MM.1S (cell line): Measurements from ENCODE around the gene SLIT1.

ENCODE experiments used
- DNase-seq: peaks from one replicate; pipeline ENCODE4 v3.0.0-alpha.2; 2015
- H2AFZ ChIP-seq: fragments of 300-600 bp; sonication (generic); 2 replicates; pipeline ENCODE4 v1.6.0; 2016; ENCODE audit warnings: antibody characterized with exemption, low read length
- H3F3A ChIP-seq: fragments of 300-600 bp; sonication (generic); 2 replicates; pipeline ENCODE4 v1.6.1; 2016; ENCODE audit warnings: mild to moderate bottlenecking, antibody characterized with exemption, low read length, moderate library complexity, mixed read lengths; ENCODE audit not compliant: insufficient read depth
- H3K27ac ChIP-seq: fragments of 300-600 bp; sonication (generic); 2 replicates; pipeline ENCODE4 v1.5.1; 2016; ENCODE audit warnings: mild to moderate bottlenecking, low read length
- H3K27me3 ChIP-seq: fragments of 300-600 bp; sonication (generic); replicated peaks from 2 replicates; pipeline ENCODE4 v1.6.0; 2016; ENCODE audit warnings: low read length; ENCODE audit not compliant: insufficient read depth
- H3K36me3 ChIP-seq: fragments of 300-600 bp; sonication (generic); replicated peaks from 2 replicates; pipeline ENCODE4 v1.6.1; 2016; ENCODE audit warnings: mild to moderate bottlenecking, low read length, mixed read lengths; ENCODE audit not compliant: insufficient read depth
- H3K4me1 ChIP-seq: fragments of 300-600 bp; sonication (generic); 2 replicates; pipeline ENCODE4 v1.6.1; 2016; ENCODE audit warnings: low read length, mixed read lengths
- H3K4me2 ChIP-seq: fragments of 300-600 bp; sonication (generic); 2 replicates; pipeline ENCODE4 v1.6.0; 2016; ENCODE audit warnings: low read depth, low read length
- H3K4me3 ChIP-seq: fragments of 300-600 bp; sonication (generic); 2 replicates; pipeline ENCODE4 v1.5.1; 2016; ENCODE audit warnings: low read length, mixed read lengths
- H3K79me2 ChIP-seq: fragments of 300-600 bp; sonication (generic); 2 replicates; pipeline ENCODE4 v1.6.1; 2016; ENCODE audit warnings: mixed run types, low read length, mixed read lengths
- H3K9ac ChIP-seq: fragments of 300-600 bp; sonication (generic); 2 replicates; pipeline ENCODE4 v1.6.1; 2016; ENCODE audit warnings: low read length, mixed read lengths
- H3K9me2 ChIP-seq: fragments of 300-600 bp; sonication (generic); replicated peaks from 2 replicates; pipeline ENCODE4 v1.6.1; 2016; ENCODE audit warnings: mild to moderate bottlenecking, low read length, mixed read lengths; ENCODE audit not compliant: insufficient read depth
- H3K9me3 ChIP-seq: fragments of 300-600 bp; sonication (generic); replicated peaks from 2 replicates; pipeline ENCODE4 v1.6.1; 2016; ENCODE audit warnings: mild to moderate bottlenecking, low read length, mixed read lengths; ENCODE audit not compliant: insufficient read depth
- H4K20me1 ChIP-seq: fragments of 300-600 bp; sonication (generic); 2 replicates; pipeline ENCODE4 v1.6.1; 2016; ENCODE audit warnings: mild to moderate bottlenecking, low read length, moderate library complexity, mixed read lengths; ENCODE audit not compliant: insufficient read depth
- EZH2 ChIP-seq: fragments of 300-600 bp; sonication (generic); optimal IDR thresholded peaks from 2 replicates; pipeline ENCODE3; 2017; ENCODE audit warnings: low read depth, mild to moderate bottlenecking, antibody characterized with exemption, low read length, mixed read lengths
- EZH2phosphoT487 ChIP-seq: fragments of 300-600 bp; sonication (generic); IDR thresholded peaks from 2 replicates; pipeline ENCODE4 v1.6.1; 2018; ENCODE audit warnings: antibody characterized with exemption, low read length
- TF ChIP-seq, protein P1 (sequence below): fragments of 300-600 bp; sonication (generic); IDR thresholded peaks from 2 replicates; pipeline ENCODE4 v1.5.1; 2016; ENCODE audit warnings: antibody characterized with exemption, low read length, mixed read lengths

Gene SLIT1

DNA sequence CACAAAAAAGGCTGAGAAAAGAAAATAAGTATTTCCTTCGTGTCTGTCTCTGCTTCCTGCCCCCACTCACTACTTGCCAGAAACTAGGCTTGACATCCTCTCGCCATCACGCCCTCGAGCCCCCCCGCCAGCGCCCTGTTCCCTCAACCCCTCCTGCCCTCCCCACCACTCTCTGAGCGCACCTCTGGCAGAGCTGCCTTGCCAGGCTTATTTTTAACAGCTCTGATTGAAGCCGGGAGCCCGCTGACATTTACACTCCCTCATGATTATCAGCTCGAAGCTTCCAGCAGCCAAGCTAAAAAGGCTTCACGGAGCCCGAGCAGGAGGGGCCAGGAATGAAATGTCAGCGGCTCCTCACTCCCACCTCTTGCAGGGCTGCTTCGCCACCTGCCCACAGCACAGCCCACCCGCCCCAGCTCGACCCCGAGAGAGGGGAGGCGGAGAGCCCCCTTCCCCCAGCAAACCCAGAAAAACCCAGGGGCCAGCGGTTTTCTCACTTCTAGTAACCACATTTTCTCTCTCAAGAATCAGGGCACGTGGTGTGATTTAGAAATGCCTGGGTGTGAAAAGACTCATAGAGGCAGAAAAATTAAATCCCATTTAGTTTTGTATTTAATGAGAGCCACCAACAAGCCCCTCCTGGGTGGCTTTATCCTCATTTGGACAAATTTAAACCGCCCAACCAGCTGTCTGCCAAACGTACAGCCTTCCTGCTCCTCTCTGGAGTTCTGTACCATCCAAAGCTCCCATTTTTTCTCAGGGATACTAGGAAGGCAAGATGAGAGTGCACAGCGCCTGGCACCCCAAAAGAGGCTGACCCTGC lies 89.3 kb downstream of the SLIT1 start:
- H3K79me2 ChIP-seq: no peaks in the 10 kb centered on the region
- TF ChIP-seq EZH2phosphoT487 (no peak), EZH2 (no peak)
- TF ChIP-seq, protein P1, sequence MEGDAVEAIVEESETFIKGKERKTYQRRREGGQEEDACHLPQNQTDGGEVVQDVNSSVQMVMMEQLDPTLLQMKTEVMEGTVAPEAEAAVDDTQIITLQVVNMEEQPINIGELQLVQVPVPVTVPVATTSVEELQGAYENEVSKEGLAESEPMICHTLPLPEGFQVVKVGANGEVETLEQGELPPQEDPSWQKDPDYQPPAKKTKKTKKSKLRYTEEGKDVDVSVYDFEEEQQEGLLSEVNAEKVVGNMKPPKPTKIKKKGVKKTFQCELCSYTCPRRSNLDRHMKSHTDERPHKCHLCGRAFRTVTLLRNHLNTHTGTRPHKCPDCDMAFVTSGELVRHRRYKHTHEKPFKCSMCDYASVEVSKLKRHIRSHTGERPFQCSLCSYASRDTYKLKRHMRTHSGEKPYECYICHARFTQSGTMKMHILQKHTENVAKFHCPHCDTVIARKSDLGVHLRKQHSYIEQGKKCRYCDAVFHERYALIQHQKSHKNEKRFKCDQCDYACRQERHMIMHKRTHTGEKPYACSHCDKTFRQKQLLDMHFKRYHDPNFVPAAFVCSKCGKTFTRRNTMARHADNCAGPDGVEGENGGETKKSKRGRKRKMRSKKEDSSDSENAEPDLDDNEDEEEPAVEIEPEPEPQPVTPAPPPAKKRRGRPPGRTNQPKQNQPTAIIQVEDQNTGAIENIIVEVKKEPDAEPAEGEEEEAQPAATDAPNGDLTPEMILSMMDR: no peak
- no peaks in the 10 kb centered on the region for H3K9me3 ChIP-seq
- no peak overlapping the region for H3K27ac ChIP-seq
- no peak overlapping the region for H2AFZ ChIP-seq
- no peaks in the 10 kb centered on the region for H3K36me3 ChIP-seq
- H4K20me1 ChIP-seq: no peaks in the 10 kb centered on the region
- no peaks in the 10 kb centered on the region for H3F3A ChIP-seq
- H3K4me3 ChIP-seq: no peak overlapping the region
- no peak overlapping the region for H3K9ac ChIP-seq
- no peak overlapping the region for H3K4me2 ChIP-seq
- no peaks in the 10 kb centered on the region for H3K9me2 ChIP-seq
- H3K27me3 ChIP-seq: peaks cover 20% of the 10 kb centered on the region
- DNase-seq: no peak
- H3K4me1 ChIP-seq: no peaks in the 10 kb centered on the region

DNA sequence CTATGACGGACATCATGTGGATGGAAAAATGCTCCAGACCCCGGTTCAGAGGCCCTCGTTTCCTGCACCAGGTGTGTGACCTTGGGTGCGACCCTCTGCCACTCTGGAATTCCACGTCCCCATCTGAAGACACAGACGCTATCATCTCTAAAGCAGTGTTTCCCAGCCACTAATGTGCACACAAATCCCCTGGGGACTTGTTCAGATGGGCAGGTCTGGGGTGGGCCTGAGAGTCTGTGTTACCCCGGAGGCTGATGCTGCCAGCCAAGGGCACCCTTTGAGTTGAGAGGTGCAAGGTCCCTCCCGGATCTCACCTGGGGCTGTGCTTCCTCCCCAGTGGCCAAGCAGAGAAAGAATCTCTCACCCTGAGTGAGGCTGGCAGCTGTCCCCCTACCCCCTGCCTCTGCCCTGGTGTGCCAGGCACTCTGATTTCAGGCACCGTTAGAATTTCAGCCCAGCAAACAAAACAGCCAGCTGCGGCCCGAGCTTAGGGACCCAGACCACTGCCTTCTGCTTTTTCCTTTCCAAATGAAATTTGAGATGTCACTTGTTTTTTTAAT lies 90.0 kb downstream of the SLIT1 start:
- Histone ChIP-seq H2AFZ (no peak overlapping the region), H3K4me3 (no peak overlapping the region), H3K4me1 (no peaks in the 10 kb centered on the region), H4K20me1 (no peaks in the 10 kb centered on the region), H3F3A (no peaks in the 10 kb centered on the region), H3K27ac (no peak overlapping the region), H3K79me2 (no peaks in the 10 kb centered on the region), H3K9me2 (no peaks in the 10 kb centered on the region), H3K9ac (no peak overlapping the region), H3K9me3 (no peaks in the 10 kb centered on the region), H3K27me3 (peaks cover 17% of the 10 kb centered on the region), H3K36me3 (no peaks in the 10 kb centered on the region), H3K4me2 (no peak overlapping the region)
- TF ChIP-seq EZH2phosphoT487 (no peak), EZH2 (no peak)
- TF ChIP-seq, protein P1: no peak
- DNase-seq: no peak

DNA sequence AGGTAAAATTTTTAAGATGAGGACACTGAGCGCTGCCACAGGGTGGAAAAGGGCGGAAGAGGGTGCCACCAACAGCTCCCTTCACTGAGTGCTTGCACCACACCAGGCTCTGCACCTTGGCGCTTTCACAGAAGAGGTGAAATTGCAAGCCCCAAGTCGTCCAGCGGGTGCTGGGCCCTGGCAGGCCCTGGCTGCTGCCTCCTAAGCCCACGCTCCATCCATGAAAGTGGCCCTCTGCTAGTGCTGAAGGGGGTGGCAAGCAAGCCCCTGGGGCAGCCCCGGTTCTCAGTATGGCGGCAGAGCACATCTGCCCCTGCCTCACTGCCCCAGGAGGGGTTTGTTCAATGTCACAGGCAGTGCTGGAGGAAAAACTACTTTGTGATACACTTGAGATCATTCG lies 95.1 kb downstream of the SLIT1 start:
- Histone ChIP-seq H4K20me1 (no peaks in the 10 kb centered on the region), H3K79me2 (no peaks in the 10 kb centered on the region), H2AFZ (no peak overlapping the region), H3K9me2 (no peaks in the 10 kb centered on the region), H3K9me3 (no peaks in the 10 kb centered on the region), H3K4me3 (no peak overlapping the region), H3K27ac (no peak overlapping the region), H3K36me3 (no peaks in the 10 kb centered on the region), H3K4me2 (no peak overlapping the region), H3K9ac (no peak overlapping the region), H3K27me3 (peaks cover 15% of the 10 kb centered on the region; the same call in 1 of the 2 replicates), H3F3A (no peaks in the 10 kb centered on the region), H3K4me1 (no peaks in the 10 kb centered on the region)
- DNase-seq: no peak
- no peak for TF ChIP-seq EZH2
- no peak for TF ChIP-seq EZH2phosphoT487
- TF ChIP-seq, protein P1: no peak
